ENCODE data around the gene CACNB3. TPM values are rescaled to one million over a fixed set of nuclear protein-coding genes. Genes with fewer than 3 reads are reported as not detected.

Gene CACNB3
- total and polyA plus RNA-seq, 9 of the 15 experiments (the other 6 are each of a cell fraction or from before 2014, with no cell fraction given) = 0.24 to 2.0 (median 1.5) TPM

- Histone ChIP-seq H3K27ac (ENCODE audit: extremely low read depth, low read depth, low read length) (no peak overlapping the region), H3K9me3 (replicated peaks; ENCODE audit: control insufficient read depth, insufficient read depth, low read depth, low read length) (no peaks in the 10 kb centered on the region), H3K9me1 (ENCODE audit: control insufficient read depth, insufficient read depth, low read length) (peaks cover 2% of the 10 kb centered on the region), H3K4me2 (ENCODE audit: insufficient read depth, low read length) (no peak overlapping the region), H3K4me1 (replicated peaks in 1 of 2; ENCODE audit: control insufficient read depth in 2 of 2, insufficient read depth in 2 of 2, low read length in 2 of 2) (peaks cover 0 to 25% of the 10 kb centered on the region in 2 experiments; a peak in 3 of 5 replicates), H4K20me1 (replicated peaks; ENCODE audit: control insufficient read depth, insufficient read depth, low read length) (peaks cover 9% of the 10 kb centered on the region), H3K9ac (ENCODE audit: insufficient read depth in 1 of 2, low read depth in 2 of 2, low read length in 2 of 2) (no peak overlapping the region), H3K36me3 (ENCODE audit: control insufficient read depth, insufficient read depth, low read length) (no peaks in the 10 kb centered on the region), H3K4me3 (no peak overlapping the region), H3K27me3 (ENCODE audit: control insufficient read depth in 2 of 2, insufficient read depth in 2 of 2, low read length in 2 of 2) (peaks cover 18 to 49% of the 10 kb centered on the region in 2 experiments; a peak in 4 of 5 replicates), H2AFZ (ENCODE audit: low read depth, low read length) (no peak overlapping the region), H3K79me2 (ENCODE audit: control insufficient read depth, insufficient read depth, low read length) (no peaks in the 10 kb centered on the region)
- 0% methylated on average over 2 of the region's 2 CpGs for WGBS (ENCODE audit: insufficient coverage, low coverage, missing lambda C conversion rate)
- DNase-seq (ENCODE audit: extremely low read depth in 1 of 4, low spot score in 3 of 4) (no peak), FAIRE-seq (no peak), ATAC-seq (no peak)
- CTCF ChIA-PET (ENCODE audit: low intra/inter-chr PET ratio) = no interaction called here
- intact Hi-C loops (cut with micrococcal nuclease) = no loop called here
- no TSS peak for BruUV-seq (replicated peaks)
- no peak for TF ChIP-seq BHLHE40 (IDR thresholded peaks at IDR 0.05; ENCODE audit: low read length)
- POLR2A ChIA-PET = interaction anchor here (0.7 to 1.4 kb wide), 4 partner anchors 8 to 83 kb away, joined by 3 to 5 read pairs (median 4); no protein-coding TSS in a partner anchor
- in situ Hi-C loops (cut with MboI) = no loop called here
Observed at GRCh38 chr12:48822711-48823110, 4.4 kb downstream of the CACNB3 start.

- ATAC-seq (no peak), DNase-seq (ENCODE audit: extremely low read depth in 1 of 4, low spot score in 3 of 4) (no peak), FAIRE-seq (no peak)
- Histone ChIP-seq H3K27ac (ENCODE audit: extremely low read depth, low read depth, low read length) (no peak overlapping the region), H3K79me2 (ENCODE audit: control insufficient read depth, insufficient read depth, low read length) (no peaks in the 10 kb centered on the region), H3K36me3 (ENCODE audit: control insufficient read depth, insufficient read depth, low read length) (peaks cover under 1% of the 10 kb centered on the region; the same call in 1 of the 3 replicates), H3K4me3 (no peak overlapping the region), H3K9me1 (ENCODE audit: control insufficient read depth, insufficient read depth, low read length) (peaks cover 2% of the 10 kb centered on the region), H2AFZ (ENCODE audit: low read depth, low read length) (no peak overlapping the region), H3K4me1 (replicated peaks in 1 of 2; ENCODE audit: control insufficient read depth in 2 of 2, insufficient read depth in 2 of 2, low read length in 2 of 2) (peaks cover 0 to 21% of the 10 kb centered on the region in 2 experiments; a peak in 3 of 5 replicates), H4K20me1 (replicated peaks; ENCODE audit: control insufficient read depth, insufficient read depth, low read length) (peaks cover 12% of the 10 kb centered on the region), H3K9me3 (replicated peaks; ENCODE audit: control insufficient read depth, insufficient read depth, low read depth, low read length) (no peaks in the 10 kb centered on the region), H3K27me3 (ENCODE audit: control insufficient read depth in 2 of 2, insufficient read depth in 2 of 2, low read length in 2 of 2) (peaks cover 18 to 45% of the 10 kb centered on the region in 2 experiments; a peak in 4 of 5 replicates), H3K4me2 (ENCODE audit: insufficient read depth, low read length) (no peak overlapping the region), H3K9ac (ENCODE audit: insufficient read depth in 1 of 2, low read depth in 2 of 2, low read length in 2 of 2) (peak overlapping the region in 1 of 2 experiments; percentile 74; a peak in 1 of 4 replicates)
- intact Hi-C loops (cut with micrococcal nuclease) (no loop called here), in situ Hi-C loops (cut with MboI) (no loop called here)
- 16% methylated on average over 11 of the region's 11 CpGs for WGBS (ENCODE audit: insufficient coverage, low coverage, missing lambda C conversion rate)
- BruUV-seq (replicated peaks) = no TSS peak
- POLR2A ChIA-PET = interaction anchor here (0.7 to 1.4 kb wide), 3 partner anchors 9 to 82 kb away, joined by 3 to 5 read pairs (median 4); no protein-coding TSS in a partner anchor
- CTCF ChIA-PET (ENCODE audit: low intra/inter-chr PET ratio) = no interaction called here
- TF ChIP-seq NCOA4 (IDR thresholded peaks at IDR 0.05; ENCODE audit: partially characterized antibody) = no peak
- no peak for TF ChIP-seq ZNF146 (CRISPR knock-in tag; IDR thresholded peaks at IDR 0.05; ENCODE audit: unreplicated experiment)
- TF ChIP-seq JUNB (CRISPR knock-in tag; conservative IDR thresholded peaks at IDR 0.05) = no peak
- TF ChIP-seq ZBED1 (IDR thresholded peaks at IDR 0.05) = no peak
- no peak for TF ChIP-seq ZNF592 (IDR thresholded peaks at IDR 0.05)
- no peak for TF ChIP-seq ZNF589 (CRISPR knock-in tag; IDR thresholded peaks at IDR 0.05; ENCODE audit: low read depth)
- TF ChIP-seq ZBTB12 (CRISPR knock-in tag; IDR thresholded peaks at IDR 0.05) = no peak
- no peak for TF ChIP-seq TRIM24 (IDR thresholded peaks at IDR 0.05)
- TF ChIP-seq HLTF (IDR thresholded peaks at IDR 0.05) = no peak
- TF ChIP-seq U2AF1 (optimal IDR thresholded peaks at IDR 0.05; ENCODE audit: low read depth, low read length) = no peak
- TF ChIP-seq GATAD2A (IDR thresholded peaks at IDR 0.05) = no peak
Observed at GRCh38 chr12:48823281-48823680, 5.0 kb downstream of the CACNB3 start.
